Measurements from ENCODE around the gene F10.
"Not testable (repeated sequence)": the region's sequence is repeated elsewhere in the genome, so short reads cannot be mapped to it uniquely, and the experiment has no call there.

F10 gene

GRCh38 chr13:113102302-113102701 is 20.3 kb upstream of the F10 start:
- not testable (repeated sequence) for DNase-seq (ENCODE audit: low read depth)

GRCh38 chr13:113102727-113103126 is 19.9 kb upstream of the F10 start:
- no peak for DNase-seq (ENCODE audit: low read depth)

GRCh38 chr13:113103646-113104045 is 19.0 kb upstream of the F10 start:
- DNase-seq (ENCODE audit: low read depth) = no peak

GRCh38 chr13:113105032-113105920 is 17.3 kb upstream of the F10 start, which contains the start of gene F7:
TSS of gene F7 (plus strand) at chr13:113105791. CDS start at chr13:113105842, 51 bp downstream.
- no peak for DNase-seq (ENCODE audit: low read depth)

GRCh38 chr13:113105921-113106452 is 16.6 kb upstream of the F10 start:
- no peak for DNase-seq (ENCODE audit: low read depth)

- no peak for DNase-seq (ENCODE audit: low read depth)
These were observed 15.8 kb upstream of the F10 start for GRCh38 chr13:113106711-113107351.

GRCh38 chr13:113108521-113108920 is 14.1 kb upstream of the F10 start:
- not testable (repeated sequence) for DNase-seq (ENCODE audit: low read depth)

GRCh38 chr13:113109151-113110047 is 13.2 kb upstream of the F10 start:
- DNase-seq (ENCODE audit: low read depth) = no peak

GRCh38 chr13:113110048-113110851 is 12.3 kb upstream of the F10 start:
- DNase-seq (ENCODE audit: low read depth) = no peak

GRCh38 chr13:113110852-113111315 is 11.7 kb upstream of the F10 start:
- no peak for DNase-seq (ENCODE audit: low read depth)

- not testable (repeated sequence) for DNase-seq (ENCODE audit: low read depth)
These were observed 10.8 kb upstream of the F10 start for GRCh38 chr13:113111821-113112220.

- DNase-seq (ENCODE audit: low read depth) = not testable (repeated sequence)
These were observed 10.1 kb upstream of the F10 start for GRCh38 chr13:113112475-113112874.

GRCh38 chr13:113112893-113113845 is 9.4 kb upstream of the F10 start:
- DNase-seq (ENCODE audit: low read depth) = no peak

- DNase-seq (ENCODE audit: low read depth) = no peak
These were observed 8.7 kb upstream of the F10 start for GRCh38 chr13:113113846-113114271.

- no peak for DNase-seq (ENCODE audit: low read depth)
These were observed 7.9 kb upstream of the F10 start for GRCh38 chr13:113114511-113115362.

- DNase-seq (ENCODE audit: low read depth) = no peak
These were observed 7.0 kb upstream of the F10 start for GRCh38 chr13:113115363-113116205.

- DNase-seq (ENCODE audit: low read depth) = no peak
These were observed 6.3 kb upstream of the F10 start for GRCh38 chr13:113116206-113116800.

Data from T-helper 22 cell (primary cell).